NCI-H2171 treated with DMSO at 0.1 percent for 48 hours (cell line): ENCODE data around the gene IFRD1.

ENCODE experiments used
- DNase-seq: peaks from one replicate; lab custom pipeline; 2025; lab: John Stamatoyannopoulos, UW

Gene IFRD1

DNA sequence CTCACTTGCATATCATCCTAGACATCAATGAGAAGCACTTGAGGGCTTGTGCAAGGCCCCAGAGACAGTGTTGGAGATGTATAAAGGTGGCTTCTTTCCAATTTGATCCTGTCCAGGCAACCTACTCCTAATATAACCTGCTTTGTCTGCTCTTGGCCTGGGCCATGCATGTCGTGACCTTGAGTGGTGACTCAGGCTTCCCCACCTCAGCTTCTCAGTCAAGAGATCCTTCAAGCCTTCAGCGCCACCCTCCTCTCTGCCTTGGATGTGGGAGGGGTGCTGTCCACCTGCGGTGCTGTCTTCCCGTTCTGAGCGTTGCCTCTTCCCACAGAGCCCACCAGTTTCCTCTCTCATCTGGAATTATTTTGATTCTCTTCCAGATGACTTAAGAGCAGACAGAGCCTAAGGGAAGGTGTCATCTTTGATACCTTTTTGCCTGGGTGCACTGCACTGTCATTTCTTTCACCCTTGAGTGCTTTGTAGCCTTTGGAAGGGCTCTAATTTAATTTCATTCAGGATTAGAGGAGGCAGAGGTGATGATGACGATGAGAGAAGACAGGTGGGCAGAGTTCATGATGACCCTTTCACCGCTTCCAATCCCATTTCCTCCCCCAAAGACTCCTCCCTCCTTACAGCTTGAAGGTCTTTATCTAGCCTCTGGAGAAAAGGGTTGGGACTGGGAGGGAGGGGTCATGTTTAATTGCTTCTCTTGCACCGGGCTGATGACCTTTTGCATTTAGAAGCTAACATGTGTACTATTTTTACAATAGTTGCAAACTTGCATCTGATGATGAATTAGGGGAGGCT is 37.4 kb downstream of the IFRD1 start:
- no peak for DNase-seq

- no peak for DNase-seq
Observed at GRCh38 chr7:112488264-112488552, 37.9 kb downstream of the IFRD1 start.

- no peak for DNase-seq
Observed at GRCh38 chr7:112492186-112492585, 41.9 kb downstream of the IFRD1 start.

DNA sequence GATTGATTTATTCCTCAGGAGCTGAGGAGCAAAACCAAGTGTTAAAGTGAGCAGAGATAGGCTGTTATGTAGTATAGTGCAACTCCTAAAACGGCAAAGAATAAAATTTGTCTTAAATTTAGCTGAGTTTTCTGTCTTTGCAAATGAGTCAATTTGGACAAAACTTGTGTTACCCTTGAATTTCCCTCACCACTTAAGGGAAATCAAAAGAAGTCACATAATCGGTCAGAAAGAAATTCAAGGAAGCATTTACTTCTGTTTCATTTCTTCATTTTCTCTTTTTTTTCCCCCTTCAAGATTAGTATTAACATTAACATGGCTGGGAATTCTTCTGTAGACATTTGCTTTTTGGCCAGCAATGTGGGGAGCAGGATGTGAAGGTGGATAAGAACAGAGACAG is 44.4 kb downstream of the IFRD1 start:
- no peak for DNase-seq

DNA sequence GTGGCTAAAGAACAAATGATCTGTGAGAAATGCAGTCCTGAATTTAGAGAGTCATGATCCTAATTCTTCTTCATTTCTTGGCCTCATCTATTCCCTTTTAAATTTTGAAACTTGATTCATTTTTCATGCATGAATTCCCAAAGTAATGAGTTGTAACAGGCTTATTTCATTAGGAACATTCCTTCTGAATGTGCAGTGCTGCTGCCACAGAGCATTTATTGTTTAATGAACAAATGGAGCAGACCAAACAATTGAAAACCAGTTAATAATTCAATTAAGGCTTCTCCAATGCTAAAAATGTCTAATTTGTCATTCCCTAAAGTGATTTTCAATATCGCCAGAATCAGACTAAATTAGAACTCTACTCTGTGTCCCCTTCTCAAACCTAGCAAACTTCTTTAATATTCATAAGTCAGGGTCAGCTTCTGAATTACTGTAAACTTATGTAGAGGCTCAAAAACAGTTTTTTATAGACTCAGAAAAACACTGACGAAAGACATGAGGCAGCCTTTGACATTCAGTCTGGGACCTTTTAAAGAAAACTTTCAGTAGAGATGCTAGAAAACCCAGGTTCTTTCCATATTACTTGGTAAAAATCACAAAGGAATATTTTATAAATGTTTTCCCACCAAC is 45.0 kb downstream of the IFRD1 start:
- DNase-seq: no peak

DNA sequence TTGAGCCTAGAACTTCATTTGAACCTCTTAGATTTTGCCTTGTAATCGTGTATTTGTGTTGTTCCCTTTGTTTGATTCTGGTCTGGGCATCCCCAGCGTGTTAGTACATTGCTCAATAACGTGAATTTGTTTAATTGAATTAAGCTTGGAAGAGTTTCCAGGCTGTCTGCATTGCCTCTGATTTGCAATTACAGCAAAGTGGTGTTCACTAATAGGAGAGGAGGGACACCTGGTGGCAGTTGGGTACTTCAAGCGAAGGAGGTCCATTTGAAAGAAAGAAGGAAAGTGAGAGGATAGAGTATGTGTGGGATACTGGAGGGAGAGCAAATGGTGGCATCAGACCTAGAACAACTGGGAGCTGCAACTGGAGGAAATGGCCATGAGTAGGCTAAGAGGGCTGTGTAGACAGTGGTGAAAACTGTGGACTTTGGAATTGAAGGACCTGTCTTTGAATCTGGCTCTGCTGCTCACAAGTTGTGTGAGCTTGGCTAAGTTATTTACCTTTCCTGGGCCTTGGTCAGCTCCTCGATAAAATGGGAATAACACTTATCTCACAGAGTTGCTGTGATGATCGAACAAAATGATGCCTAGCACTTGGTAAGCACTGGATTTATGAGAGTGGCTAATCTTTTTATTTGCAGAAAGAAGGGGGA is 45.7 kb downstream of the IFRD1 start:
- DNase-seq: peak; percentile 64

GRCh38 chr7:112497481-112497880 is 47.2 kb downstream of the IFRD1 start:
- DNase-seq: no peak

GRCh38 chr7:112500619-112501018 is 50.4 kb downstream of the IFRD1 start:
- no peak for DNase-seq

GRCh38 chr7:112501801-112502503 is 51.7 kb downstream of the IFRD1 start:
- DNase-seq: no peak

- no peak for DNase-seq
Observed at GRCh38 chr7:112502700-112503099, 52.4 kb downstream of the IFRD1 start.

DNA sequence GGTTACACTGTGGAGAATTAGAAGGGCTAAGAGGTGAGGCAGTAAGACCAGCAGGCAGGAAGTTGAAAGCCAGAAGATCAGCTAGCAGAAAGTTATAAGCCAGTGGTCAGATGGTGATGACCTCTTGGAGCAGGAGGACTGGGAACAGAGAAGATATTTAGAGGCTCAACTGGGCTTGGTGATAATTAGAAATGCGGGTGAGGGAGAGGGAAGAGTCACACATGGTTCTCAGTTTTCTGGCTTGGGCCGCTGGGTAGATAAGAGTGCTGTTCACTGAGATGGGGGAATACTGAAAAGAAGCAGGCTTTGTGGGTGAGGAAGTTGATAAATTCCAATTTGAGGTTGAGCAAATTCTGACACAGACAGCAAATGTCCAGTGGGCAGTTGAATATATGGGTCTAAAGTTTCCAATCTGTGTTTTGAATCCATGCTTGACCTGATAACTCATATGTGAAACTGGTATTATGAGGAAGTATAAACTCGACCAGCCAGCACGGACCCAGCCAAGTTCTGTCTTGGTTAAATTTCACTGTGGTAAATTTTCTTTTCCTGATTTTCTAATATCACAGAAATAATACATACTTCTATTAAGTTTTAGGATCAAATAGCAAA is 53.2 kb downstream of the IFRD1 start:
- DNase-seq: no peak

DNA sequence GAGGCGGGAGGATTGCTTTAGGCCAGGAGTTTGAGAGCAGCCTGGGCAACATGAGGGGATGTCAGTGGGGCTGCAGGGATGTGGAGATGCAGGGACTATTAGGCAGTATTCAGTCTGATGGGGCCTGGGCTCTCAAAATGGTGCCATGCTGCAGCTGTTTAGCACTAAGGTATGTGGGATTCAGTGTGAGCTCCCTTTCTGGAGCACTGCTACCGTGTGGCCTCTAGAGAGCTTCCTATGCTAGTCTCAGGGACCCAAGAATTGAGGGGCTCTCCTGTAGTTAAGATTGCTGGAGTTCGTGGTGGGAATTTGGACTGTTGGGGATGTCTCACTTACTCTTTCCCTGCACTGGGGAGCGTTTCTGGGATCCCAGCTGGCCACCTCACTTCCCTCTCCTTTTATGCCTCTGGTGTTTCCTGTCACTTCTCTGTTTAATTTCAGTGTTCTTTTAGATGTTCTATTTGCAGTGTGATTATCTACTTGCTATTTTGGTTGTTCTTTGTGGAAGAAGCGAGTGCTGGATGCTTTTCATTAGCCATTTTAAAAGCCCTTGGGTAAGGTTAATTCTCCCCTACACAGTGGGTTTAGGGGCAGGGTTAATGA is 53.9 kb downstream of the IFRD1 start:
- no peak for DNase-seq

- DNase-seq: no peak
Observed at GRCh38 chr7:112505495-112505894, 55.2 kb downstream of the IFRD1 start.

DNA sequence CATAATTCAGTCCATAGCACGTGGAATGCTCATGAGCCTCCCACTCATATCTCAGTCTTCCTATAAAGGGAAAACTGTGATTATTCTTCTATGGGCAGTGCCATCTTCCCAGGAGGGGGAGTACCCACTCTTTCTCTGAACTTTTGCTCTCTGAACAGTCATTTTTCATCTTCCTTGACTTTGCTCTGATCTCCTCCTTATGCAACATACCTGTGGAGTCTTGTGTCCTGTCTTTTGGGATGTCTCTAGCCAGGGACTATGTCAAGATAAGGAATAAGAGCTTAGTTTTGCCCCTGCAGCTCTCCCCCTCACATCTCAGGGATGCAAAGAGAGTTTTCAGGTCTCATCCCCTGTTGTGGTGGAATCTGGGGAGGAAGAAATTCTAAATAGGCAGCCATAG is 58.1 kb downstream of the IFRD1 start:
- DNase-seq: no peak

DNA sequence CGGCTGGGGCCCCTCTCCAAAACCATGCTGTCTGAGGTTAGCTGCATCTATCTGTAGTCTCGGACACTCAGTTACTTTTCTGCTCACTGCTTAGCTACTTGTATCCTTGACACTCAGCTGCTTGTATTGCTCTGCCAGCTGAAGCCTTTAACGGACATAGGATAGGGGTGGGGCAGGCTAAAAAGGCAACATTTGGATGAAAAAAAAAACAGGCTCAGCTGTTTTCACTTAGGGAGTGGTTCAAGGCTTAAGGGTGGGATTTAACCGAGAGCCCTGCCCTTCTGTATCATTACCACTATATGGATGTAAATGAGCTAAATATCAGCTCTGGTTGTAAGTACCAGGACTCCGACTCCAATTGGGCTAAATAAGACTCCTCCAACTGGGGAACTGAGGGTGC is 59.1 kb downstream of the IFRD1 start:
- no peak for DNase-seq

- DNase-seq: no peak
Observed at GRCh38 chr7:112510001-112510742, 59.9 kb downstream of the IFRD1 start.

- DNase-seq: no peak
Observed at GRCh38 chr7:112510743-112511110, 60.5 kb downstream of the IFRD1 start.

GRCh38 chr7:112511451-112512202 is 61.4 kb downstream of the IFRD1 start:
- no peak for DNase-seq

DNA sequence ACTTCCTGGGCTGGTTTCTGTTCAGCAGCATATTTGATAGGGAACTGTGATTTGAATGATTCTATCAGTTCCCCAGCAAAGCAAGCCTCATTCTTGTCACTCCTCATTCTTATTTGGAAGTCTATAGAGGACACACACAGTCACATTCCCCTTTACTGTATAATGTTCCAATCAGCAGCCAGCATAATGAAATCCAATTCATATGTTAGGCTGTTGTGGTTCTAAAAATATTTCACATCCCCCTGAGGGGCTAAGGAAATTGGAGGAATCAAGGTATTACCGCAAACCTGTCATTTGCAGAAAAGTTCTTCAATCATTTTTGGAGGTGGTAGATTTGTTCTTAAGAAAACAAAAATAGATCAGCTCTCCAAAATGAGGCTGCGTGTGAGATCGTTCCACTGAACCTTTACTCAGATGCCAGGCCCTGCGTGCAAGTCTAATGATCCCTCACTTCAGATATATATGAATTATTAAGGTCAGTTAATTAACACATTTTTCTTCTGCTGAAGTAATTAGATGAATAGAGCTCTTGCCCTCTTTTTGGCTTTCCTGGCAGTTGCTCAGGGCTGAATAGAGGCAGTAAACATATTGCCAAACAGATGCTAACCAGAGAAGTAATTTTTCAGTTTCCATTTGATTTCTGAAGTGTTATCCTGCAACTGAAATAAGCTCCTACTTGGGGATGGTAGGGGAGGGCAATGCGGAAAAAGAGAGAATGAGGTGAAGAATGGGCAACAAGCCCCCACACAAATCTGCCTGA is 62.4 kb downstream of the IFRD1 start:
- no peak for DNase-seq

GRCh38 chr7:112515989-112516388 is 65.7 kb downstream of the IFRD1 start:
- DNase-seq: no peak
